Breast epithelium (tissue), 3 donors: ENCODE data around the gene CAMTA1.

Experiments used
- POLR2AphosphoS5 ChIP-seq, 3 donors: sonication (generic); formaldehyde crosslinking; IDR thresholded peaks; one replicate each; pipeline ENCODE4 v1.6.1; 2017; ENCODE audit warnings: antibody characterized with exemption in 3 of 3
- TF ChIP-seq, protein P1 (sequence below), 3 donors: fragments of 450-650 bp; IDR thresholded peaks; one replicate each; pipeline ENCODE4 v1.5.1; 2016 to 2017; ENCODE audit warnings: antibody characterized with exemption in 3 of 3, mild to moderate bottlenecking in 3 of 3, moderate library complexity in 3 of 3

DNA sequence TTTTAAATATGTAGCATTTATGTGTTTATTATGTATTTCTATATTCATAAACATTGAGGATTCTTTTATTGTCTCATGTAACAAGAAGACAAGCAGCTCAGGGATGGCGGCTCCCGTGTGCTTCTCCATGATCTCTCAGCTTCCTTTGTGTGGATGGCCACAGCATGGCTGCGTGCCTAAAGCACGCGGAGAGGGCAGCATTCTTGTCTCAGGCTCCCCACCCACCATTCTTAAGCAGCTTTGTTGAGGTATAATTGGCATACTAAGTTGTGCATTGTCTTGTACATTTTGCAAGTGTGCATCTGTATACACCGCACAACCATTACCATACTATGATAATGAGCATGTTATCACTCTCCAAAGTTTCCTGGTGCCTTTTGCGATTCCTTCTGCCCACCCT, 81.6 kb downstream of the CAMTA1 start:
- TF ChIP-seq, protein P1, sequence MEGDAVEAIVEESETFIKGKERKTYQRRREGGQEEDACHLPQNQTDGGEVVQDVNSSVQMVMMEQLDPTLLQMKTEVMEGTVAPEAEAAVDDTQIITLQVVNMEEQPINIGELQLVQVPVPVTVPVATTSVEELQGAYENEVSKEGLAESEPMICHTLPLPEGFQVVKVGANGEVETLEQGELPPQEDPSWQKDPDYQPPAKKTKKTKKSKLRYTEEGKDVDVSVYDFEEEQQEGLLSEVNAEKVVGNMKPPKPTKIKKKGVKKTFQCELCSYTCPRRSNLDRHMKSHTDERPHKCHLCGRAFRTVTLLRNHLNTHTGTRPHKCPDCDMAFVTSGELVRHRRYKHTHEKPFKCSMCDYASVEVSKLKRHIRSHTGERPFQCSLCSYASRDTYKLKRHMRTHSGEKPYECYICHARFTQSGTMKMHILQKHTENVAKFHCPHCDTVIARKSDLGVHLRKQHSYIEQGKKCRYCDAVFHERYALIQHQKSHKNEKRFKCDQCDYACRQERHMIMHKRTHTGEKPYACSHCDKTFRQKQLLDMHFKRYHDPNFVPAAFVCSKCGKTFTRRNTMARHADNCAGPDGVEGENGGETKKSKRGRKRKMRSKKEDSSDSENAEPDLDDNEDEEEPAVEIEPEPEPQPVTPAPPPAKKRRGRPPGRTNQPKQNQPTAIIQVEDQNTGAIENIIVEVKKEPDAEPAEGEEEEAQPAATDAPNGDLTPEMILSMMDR (IDR thresholded peaks at IDR 0.05), result no peak
- no peak for TF ChIP-seq POLR2AphosphoS5 (IDR thresholded peaks at IDR 0.05)
